ENCODE results near the gene THAP4.

DNA sequence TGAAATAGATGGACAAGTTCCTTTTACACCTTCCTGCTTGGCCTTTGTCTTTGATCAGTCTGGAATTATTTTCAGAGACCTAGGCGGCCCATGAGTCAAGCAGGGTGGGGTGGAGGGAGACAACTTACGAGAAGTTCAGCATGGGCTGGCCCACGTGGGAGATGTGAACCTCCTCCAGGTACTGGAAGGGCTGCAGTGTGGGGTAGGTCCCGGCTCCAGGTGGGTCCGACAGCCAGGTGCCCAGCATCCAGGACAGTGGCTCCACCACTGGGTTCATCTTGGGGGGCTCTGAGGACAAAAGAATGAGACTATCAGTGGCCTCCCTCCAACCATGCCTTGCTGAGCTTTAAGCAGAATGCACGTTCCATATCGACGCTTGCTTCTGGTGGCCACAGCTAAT lies 30.8 kb downstream of the THAP4 start:
- TF ChIP-seq, protein P1, sequence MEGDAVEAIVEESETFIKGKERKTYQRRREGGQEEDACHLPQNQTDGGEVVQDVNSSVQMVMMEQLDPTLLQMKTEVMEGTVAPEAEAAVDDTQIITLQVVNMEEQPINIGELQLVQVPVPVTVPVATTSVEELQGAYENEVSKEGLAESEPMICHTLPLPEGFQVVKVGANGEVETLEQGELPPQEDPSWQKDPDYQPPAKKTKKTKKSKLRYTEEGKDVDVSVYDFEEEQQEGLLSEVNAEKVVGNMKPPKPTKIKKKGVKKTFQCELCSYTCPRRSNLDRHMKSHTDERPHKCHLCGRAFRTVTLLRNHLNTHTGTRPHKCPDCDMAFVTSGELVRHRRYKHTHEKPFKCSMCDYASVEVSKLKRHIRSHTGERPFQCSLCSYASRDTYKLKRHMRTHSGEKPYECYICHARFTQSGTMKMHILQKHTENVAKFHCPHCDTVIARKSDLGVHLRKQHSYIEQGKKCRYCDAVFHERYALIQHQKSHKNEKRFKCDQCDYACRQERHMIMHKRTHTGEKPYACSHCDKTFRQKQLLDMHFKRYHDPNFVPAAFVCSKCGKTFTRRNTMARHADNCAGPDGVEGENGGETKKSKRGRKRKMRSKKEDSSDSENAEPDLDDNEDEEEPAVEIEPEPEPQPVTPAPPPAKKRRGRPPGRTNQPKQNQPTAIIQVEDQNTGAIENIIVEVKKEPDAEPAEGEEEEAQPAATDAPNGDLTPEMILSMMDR (IDR thresholded peaks at IDR 0.05; ENCODE audit: insufficient read depth, low read length): no peak
- no peak for TF ChIP-seq POLR2AphosphoS5 (IDR thresholded peaks at IDR 0.05; ENCODE audit: low read depth)
- TF ChIP-seq, protein P2, sequence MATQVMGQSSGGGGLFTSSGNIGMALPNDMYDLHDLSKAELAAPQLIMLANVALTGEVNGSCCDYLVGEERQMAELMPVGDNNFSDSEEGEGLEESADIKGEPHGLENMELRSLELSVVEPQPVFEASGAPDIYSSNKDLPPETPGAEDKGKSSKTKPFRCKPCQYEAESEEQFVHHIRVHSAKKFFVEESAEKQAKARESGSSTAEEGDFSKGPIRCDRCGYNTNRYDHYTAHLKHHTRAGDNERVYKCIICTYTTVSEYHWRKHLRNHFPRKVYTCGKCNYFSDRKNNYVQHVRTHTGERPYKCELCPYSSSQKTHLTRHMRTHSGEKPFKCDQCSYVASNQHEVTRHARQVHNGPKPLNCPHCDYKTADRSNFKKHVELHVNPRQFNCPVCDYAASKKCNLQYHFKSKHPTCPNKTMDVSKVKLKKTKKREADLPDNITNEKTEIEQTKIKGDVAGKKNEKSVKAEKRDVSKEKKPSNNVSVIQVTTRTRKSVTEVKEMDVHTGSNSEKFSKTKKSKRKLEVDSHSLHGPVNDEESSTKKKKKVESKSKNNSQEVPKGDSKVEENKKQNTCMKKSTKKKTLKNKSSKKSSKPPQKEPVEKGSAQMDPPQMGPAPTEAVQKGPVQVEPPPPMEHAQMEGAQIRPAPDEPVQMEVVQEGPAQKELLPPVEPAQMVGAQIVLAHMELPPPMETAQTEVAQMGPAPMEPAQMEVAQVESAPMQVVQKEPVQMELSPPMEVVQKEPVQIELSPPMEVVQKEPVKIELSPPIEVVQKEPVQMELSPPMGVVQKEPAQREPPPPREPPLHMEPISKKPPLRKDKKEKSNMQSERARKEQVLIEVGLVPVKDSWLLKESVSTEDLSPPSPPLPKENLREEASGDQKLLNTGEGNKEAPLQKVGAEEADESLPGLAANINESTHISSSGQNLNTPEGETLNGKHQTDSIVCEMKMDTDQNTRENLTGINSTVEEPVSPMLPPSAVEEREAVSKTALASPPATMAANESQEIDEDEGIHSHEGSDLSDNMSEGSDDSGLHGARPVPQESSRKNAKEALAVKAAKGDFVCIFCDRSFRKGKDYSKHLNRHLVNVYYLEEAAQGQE (IDR thresholded peaks at IDR 0.05; ENCODE audit: insufficient replicate concordance, low read depth): no peak
